Activated CD4-positive, alpha-beta T cell treated with anti-CD3 and anti-CD28 coated beads for 24 hours (primary cell): ENCODE measurements around the gene PRR29.
"Not testable (repeated sequence)": the region's sequence is repeated elsewhere in the genome, so short reads cannot be mapped to it uniquely, and the experiment has no call there.

Experiments
- DNase-seq, 2 donors: peaks; one replicate each; pipeline ENCODE4 v3.0.0-alpha.2; 2020; ENCODE audit warnings: low read depth in 2 of 2

The PRR29 gene

DNA sequence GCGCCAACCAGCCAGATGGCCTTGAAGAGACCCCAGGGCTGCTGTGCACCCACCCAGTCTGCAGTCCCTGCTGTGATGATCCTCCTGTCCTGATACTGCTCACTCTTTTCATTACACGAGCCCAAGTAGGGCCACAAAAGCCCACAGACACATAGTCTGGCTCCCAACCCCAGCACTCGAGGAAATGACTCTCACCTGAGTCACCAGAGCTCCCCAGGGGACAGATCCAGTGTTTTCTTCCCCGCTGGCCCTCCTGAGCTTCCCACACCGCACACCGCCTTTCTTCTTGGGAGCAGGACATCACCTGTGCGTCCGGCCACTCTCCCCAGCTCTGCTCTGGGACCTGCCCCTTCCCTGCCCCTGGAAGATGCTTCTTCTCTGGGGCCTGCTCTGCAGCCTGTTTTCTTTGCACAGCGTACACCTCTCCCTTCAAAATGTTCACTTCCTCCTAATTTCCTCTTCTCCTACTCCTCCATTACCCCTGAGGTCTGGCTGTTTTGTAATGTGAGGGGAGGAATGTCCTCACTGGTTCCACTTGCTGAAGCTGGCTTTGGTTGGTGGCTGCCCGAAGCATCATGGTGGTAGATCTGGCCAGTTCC lies 23.5 kb upstream of the PRR29 start:
- no peak for DNase-seq

DNA sequence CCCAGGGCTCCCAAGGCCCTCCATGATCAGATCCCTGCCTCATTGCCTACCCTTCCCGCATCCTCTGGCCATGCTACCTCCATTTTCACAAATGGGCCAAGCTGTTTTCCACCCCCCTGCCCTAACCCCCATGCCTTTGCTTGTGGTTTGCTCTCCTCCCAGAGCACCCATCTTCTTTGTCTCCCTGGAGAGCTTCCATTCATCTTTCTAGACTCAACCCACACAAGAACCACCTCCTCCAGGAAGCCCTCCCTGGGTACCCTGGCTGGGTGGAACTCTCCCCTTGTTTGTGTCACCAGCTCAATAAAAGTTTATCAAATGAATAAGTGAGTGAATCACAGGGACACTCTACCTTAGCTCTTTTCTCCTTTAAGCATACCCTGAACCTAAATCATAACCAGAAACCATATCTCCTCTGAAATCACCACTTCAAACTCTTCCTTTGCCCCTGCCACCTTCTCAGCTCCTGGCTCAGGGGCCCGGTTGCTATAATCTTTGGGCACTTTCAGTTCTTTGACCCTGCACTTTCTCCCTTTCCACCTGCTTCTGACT lies 22.5 kb upstream of the PRR29 start:
- DNase-seq: no peak

DNA sequence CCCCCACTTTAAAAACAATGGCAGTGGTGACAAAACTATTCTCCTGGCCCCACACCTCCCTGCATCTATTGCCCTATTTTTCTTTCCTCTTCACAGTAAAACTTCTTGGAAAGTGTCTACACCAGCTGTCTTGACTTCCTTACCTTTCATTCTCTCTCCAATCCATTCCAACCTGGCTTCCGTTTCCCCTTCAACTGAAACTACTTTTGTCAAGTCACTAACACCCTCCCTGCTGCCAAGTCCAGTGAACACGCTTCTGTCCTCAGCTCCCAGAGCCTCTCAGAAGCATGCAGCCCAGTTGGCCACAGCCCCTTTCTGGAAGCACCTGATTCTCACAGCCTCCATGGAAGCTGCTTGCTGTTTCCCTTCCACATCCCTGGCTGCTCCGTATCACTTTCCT lies 21.4 kb upstream of the PRR29 start:
- DNase-seq: no peak

DNA sequence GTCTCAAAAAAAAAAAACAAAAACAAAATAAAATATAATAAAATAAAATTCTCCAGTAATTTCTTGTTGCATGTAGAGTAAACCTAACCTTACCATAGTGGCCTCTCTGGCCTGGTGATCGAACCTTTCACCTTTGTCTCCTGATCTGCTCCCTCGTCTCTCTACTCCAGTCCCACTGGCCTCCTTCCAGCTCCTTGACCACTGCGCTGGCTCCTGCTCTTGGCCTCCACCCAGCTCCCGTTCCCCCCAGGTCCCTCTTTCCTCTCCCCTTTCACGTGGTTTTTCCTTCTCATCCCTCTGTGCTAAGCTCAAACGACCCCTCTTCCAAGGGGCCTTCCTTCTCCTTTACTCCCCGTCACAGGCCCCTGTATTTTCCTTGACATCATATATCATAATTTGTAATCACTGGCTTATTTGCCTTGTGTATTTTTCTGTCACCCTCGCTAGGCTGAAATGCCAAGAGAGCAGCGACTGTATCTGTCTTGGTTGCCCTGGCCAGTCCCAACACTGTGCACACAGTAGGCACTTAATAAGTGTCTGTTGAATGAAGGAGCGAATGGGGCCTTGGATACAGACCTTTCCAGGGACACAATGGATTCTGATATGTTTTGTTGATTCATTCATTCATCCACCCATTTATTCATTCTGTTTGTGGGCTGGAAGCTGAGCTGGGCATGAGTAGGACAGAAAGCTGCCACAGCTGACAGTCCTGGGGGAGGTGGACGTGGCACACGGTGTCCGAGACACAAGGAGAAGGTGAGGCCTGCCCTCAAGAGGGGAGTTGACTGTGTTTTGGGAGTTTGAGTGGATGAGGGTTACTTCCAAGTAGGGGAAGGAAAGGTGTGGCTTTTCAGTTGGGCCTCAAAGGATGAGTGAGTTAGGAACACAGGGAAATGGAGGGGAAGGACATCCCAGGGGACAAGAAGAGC lies 19.6 kb upstream of the PRR29 start:
- no peak for DNase-seq

DNA sequence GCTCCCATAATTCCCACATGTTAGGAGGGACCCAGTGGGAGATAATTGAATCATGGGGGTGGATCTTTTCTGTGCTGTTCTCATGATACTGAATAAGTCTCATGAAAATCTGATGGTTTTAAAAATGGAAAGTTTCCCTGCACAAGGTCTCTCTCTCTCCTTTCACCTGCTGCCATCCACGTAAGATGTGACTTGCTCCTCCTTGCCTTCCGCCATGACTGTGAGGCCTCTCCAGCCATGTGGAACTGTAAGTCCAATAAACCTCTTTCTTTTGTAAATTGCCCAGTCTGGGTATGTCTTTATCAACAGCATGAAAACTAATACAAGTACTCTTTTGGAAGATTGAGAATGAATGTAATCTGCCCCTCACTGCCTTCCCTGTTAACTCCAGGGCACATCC lies 15.5 kb upstream of the PRR29 start:
- not testable (repeated sequence) for DNase-seq

DNA sequence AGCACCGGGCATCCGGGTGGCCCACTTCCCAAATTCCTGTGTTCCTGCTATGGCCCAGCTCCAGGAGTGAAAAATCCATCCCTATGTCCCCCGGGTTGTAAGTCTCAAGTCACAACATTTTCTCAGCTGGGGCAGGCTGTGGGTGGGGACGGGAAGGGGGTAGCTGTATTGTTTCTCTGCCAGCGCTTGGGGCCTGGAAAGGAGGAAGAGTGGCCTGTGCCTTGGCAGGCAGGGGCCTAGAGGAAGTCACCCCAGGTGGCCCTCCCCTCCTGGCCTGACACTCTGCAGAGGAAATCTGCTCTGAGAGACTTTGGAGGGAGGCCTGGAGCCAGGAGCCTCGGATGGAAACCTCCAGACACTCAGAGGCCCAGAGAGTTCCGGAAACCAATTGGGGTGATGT lies 14.8 kb upstream of the PRR29 start:
- DNase-seq: no peak

DNA sequence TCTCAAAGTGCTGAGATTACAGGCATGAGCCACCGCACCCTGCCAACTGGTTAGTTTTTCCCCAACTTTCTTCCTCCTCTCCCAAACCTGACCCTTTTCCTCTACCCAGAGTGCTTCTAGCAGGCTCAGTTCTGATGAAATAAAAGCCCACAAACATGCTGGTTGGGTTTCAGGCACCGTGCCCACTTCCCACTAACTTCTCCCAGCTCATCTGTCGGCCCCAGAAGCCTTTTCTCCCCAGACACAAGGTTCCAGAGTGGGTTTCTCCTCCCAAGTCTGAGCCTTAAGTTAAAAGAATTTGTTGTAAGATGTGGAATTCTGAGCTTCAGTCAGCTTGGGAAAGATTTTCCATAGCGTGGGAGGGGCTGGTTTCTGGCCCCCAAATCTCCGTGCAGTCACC lies 13.9 kb upstream of the PRR29 start:
- DNase-seq: no peak

DNA sequence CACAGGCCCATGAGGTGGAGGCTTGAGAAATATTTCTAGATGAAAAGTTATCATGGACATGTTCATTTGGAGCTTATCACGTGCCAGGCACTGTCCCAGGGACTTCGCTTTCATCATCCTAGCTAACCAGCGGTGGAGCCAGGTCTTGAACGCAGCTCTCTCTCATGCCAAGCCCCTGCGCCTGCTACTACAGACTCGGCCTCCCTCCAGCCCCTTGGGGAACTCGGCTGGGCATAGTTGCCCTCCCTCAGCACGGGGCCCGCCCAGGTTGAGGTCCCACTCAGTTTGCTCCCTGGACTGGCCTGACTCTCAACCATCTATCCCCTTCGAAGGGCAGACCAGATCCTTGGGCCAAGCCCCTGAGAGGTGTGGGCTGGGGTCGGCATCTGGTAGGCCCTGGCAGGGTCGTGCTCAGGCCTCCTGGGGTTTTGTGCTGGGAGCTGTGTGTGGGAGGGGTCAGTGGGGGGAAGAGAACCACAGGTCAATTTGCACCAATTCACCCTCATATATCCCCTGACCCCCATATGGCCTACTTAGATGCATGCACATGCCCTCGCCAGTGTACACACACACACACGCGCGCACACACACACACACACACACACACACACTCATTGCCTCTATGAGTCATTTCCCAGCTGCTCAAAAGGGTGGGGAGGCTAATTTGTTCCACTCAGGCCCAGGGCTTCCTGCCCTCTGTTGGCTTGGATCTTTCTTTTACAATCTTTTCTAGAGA lies 13.3 kb upstream of the PRR29 start:
- peak; percentile 38 to 42 for DNase-seq

DNA sequence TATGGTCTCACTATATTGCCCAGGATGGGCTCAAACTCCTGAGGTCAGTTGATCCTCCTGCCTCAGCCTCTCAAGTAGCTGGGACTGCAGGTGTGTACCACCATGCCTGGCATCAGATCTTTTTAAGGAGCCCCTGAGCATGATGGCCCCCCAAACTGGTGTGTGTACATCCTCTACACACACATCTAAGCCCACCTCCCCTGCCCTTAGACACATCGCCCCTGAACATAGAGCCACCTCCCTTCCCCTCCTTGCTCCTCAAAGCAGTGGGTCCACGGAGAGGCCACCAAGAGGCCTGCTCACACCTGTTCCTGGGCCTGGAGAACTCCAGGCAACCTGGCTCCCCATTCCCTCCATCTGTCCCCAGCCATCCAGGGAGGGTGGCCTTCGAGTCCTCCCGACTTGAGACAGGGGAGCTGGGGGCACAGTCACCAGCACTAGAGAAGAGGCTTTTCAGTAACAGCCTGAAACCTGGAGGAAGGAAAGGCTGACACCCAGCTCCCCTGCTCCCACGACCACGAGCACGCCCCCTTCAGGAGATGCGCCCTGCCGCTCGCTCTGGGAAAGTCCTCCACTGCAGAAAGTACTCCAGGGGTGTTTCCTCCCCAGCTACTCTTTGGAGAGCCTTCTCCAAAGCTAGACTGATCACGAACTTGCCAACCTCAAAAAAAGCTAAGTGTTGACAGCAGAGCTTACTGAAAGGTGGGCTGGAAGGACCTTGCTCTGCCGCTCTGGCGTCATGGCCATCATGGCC lies 12.6 kb upstream of the PRR29 start:
- no peak for DNase-seq

DNA sequence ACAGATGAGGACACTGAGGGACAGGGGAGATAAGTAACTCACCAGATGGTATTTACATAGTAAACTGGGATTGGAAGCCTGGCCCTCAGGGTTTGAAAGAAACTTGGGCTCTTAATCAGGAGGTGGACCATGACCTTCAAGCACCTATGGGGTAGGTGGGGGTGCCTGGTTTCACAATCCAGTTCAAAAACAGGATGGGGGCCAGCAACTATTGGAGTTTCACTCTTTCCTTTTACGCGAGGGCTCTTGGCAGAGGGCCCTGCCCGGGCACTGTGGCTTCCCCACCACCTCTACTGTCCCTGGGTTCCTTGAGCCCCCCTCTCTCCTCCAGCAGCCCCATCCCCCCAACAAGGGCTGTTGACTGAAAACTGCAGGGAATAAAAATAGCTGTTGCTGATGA lies 11.3 kb upstream of the PRR29 start:
- DNase-seq: no peak

DNA sequence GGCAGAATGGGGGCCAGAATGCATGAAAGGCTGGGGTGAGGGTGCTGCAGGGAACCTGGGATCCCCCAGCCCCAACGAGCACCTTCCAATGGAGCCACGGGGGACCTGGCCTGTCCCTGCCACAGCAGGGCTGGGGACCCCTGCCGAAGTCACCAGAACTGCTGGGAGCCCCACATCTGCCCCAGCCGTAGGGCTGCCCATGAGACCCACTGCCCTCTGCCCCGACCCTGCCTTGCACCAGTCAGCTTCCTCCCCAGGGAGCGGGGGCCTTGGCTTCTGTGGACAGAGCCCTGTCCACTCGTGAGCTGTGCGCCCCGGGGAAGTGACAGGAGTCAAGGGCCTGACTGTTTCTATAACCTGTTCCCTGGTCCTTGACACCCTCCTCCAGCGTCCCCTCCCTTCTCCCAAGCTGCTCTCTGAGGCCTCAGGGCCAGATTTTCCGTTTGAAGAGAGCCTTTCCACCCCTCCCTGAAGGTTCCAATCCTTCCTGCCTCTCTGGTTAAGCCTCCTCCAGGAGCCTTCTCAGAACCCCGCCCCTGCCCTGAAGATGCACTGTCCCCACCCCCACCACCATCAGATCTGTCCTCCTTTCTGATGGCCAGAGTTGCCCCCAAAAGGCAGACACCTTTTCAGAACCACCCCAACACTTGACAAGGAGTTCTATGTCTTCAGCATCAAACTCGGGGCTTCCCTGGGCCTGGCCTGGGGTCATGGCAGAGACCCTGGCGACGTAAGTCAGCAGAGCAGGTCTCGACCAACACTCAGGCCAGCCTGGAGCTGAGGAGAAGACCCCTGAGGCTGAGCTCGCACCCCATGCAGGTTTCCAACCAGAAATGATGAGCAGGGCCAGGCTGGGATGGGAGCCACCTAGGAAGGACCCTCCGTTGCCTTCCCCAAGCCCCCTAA lies 10.7 kb upstream of the PRR29 start:
- DNase-seq: no peak

DNA sequence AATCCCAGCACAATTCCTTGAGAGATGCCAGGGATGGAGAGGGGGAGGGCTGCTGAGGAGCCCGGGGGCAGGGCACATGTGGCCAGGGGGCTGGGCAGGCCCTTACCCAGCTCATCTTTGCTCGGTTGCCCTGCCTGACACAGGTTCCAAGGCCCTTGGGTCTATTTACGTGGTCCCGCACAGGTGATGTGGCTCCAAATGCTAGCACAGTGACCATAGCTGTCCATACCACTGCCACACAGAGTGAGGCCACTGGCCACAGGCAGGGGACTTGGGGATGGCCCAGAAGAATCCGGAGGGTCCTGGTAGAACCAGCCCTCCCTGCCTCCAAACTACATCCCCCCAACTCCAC lies 10.0 kb upstream of the PRR29 start:
- DNase-seq: no peak

DNA sequence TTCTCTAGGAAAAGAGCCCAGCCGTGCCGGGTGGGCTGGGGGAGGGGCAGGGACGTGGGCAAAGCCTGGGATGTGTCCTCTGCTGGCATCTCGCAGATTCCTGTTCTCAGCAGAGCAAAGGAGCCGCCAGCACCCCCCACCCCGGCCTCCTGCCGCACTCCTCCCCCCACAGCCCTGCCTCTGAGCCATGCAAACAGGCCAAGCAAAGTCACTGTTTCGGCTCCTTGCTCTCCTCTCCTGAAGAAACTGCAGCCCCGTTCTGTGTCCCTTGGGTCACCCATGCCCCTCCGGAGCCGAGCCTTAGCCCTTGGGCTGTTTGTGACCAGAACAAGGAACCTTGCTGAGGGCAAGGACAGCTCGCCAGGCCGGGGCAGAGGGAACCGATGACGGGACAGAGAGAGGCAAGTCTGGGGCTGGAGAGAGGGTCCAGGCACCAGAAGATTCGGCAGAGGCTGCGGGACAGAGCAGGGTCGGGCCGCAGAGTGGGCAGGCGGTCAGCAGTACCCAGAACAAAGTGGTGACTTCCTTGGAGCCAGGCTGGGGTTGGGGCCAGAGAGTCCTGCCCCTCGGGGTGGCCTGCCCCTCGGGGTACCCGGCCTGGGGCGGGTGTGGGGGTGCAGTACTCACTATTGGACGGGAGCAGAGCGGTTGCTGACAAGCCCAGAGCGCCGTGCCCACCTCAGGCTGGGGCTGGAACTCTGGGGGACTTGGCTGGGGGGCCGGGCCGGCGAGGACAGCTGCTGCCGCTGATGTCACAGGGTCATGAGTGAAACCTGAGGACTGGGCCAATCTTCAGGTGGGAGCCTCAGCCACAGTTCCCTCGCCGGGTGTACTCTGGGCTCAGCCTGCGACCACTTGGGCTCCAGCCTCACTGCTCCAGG lies 9.2 kb upstream of the PRR29 start:
- no peak for DNase-seq

DNA sequence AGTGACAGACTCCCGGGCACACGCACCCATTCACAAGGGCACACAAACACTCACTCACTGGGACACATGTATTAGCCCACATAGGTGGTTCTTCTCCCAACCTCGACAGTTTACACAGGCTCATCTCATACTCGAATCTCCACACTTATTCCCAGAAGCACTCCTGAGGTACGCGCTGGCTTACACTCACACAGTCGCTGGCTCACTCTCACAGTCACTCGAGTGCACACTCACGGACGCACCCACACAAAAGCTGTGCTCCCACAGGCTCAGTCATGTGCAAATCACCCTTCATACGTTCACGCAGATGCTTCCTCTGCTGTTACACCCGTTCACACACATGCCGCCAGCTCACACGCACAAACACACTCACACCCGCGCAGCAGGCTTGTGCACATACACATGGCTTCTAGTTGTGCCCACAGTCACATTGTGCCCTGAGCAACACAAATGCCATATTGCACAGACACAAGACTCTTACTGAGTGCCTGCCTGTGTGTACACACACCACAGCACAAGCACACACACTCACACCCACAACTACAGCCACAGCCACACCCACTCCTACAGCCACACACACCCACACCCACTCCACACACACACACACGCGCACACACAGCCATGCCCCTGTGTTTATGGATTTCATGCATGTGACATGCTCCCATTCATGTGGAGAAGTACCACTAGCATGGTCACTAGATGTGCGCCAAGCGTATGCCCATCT lies 8.4 kb upstream of the PRR29 start:
- DNase-seq: no peak

DNA sequence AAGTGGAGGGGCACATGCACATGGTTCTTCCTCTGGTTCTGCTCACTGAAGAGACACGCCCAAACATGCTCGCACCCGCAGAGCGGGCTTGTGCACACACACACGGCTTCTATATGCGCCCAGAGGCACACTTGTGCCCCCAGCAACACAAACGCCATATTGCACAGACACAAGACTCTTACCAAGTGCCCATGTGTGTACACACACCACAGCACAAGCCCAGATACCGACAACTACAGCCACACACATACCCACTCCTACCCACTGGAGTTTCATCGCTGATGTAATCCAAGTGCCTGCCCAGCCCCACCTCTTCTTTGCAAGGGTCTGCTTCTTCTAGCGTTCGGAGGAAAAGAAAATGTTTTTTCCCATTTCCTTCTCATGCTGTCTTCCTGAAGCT lies 6.5 kb upstream of the PRR29 start:
- no peak for DNase-seq

DNA sequence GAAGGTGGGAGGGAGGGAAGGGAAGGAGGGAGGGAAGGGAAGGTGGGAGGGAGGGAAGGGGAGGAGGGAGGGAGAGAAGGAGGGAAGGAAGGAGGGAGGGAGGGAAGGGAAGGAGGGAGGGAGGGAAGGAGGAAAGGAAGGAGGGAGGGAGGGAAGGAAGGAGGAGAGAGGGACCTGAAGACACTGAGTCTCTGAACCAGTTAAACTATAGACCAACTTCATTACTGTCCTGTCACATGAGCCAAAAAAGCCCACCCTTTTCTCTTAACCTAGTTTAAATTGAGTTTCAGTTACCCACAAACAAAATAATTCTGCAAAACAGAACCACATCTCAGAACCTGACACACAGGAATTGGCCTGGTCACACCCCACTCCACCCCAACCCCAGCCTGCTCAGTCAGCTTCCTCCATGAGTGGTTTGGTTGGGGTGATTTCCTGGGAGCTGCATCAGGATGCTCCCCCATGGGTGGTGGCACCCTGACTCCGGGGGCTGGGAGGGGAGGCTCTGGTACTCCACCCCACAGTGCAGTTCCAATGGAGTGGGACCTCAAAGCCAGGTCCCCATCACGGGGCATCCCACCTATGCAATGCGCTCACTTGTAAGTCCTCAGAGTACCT lies 4.7 kb upstream of the PRR29 start:
- DNase-seq: no peak

DNA sequence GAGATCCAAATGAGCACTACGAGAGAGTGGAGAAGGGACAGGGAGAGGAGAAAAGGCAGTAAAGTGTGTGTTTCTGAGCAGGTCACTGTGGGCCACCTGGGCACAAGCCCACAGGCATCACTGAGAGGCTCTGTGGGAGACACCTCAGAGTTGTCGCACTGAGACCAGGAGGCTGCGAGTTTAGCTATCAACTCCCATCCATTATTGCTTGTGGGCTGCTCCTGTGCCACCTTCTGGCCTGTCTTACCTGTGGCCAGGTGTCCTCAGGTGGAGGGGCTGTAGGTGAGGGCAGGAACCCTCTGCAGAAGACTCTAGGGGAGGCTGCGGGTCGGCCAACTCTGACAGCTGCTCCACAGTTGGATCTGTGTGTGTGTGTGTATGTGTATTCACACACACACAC lies 2.5 kb upstream of the PRR29 start:
- no peak for DNase-seq

DNA sequence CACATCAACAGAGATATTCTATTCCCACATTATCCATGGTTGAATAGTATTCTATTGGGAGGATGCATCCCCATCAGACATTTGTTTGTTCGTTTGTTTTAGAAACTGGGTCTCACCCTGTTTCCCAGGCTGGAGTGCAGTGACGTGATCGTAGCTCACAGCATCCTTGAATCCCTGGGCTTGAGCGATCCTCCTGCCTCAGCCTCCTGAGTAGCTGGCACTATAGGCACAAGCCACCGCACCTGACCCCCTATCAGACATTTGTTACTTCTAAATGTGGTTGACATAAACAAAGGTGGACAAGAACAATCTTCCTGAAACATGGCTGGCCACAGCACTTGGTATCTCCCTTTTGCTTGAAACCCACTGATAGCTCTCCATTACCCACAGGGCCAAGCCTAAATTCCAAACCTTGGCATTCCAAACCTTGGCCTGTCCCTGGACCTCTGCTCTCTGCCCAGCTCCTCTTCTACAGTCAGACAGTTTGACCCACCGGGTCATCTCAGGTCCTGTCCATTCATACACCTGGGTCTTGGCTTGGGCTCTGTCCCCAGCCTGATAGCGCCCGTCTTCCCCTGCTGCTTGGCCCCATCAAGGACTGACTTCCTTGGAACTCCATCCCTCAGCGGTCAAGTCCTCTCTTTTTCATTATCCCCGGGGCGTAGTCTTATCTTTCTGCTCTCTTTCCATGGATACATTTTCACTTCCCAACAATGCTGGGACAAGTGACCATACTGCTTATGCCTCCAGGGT lies 1.5 kb upstream of the PRR29 start:
- no peak for DNase-seq
